T-helper 22 cell (primary cell): Measurements from ENCODE around the gene FKBP5.

ENCODE experiments used
- DNase-seq: peaks from one replicate; pipeline ENCODE4 v3.0.0-alpha.2; 2020; ENCODE audit warnings: low read depth

FKBP5 gene

DNA sequence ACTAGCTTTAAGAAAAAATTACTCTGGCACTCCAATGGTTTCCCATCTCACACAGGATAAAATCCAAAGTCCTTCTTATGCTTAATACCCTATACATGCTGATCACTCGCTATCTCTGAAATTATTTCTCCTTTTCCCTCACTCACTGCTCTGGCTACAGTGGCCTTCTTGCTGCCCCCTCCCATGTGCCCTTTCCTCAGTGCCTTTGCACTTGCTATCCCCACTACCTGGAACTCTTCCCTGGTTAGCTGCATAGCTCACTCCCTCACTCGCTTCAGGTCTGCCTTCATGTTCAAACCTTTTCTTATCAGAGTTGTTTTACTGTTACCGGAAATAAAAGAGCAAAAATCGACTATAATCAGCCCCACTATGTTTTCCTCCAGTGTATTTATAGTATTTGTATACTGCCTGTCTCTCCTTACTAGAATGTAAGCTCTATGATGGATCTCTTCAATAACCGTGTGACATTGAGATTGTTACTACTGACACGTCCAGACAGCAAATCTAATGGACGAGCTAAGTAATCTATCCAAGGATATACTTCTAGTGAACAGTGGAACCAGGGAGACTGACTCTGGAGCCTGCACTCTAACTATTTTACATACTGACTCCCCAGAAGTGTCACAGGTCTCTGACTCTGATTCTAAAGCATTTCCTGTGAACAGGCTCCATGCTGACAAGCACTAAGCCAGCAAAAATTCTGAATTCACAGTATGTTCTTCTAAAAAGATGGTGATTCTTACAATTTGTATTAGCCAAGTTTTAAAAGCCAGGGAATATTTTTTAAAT is 25.1 kb downstream of the FKBP5 start:
- DNase-seq: no peak

- no peak for DNase-seq
Measured at GRCh38 chr6:35662999-35663398, 25.7 kb downstream of the FKBP5 start.

DNA sequence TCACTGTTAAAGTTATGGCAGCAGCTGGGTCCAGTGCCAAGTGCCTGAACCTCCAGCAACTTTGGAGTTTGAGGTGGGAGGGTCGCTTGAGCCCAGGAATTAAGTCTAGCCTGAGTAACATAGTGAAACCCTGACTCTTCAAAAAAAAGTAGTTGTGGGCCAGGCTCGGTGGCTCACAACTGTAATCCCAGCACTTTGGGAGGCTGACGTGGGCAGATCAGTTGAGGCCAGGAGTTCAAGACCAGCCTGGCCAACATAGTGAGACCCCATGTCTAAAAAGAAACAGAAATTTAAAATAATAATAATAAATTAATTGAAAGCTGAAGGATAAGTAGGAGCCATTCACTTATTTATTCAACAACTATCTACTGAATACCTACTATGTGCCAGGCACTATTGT is 33.8 kb downstream of the FKBP5 start:
- no peak for DNase-seq

DNA sequence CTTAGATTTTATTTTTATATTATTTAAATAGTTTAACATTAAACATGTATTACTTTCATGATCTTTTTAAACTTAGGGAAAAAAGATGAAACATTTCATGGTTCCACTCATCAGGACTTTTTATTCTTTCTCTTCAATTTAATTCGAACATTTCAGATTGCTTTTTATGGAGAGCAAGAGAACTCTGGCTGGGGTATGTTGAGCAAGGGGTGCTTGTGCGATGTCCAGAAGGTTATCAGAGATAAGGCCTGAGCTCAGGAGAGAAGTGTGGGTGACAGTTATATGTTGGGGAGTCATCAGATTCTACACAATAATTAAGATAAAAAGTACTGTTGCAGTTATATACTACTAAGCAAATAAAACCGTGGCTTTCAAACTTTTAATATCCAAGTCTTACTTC is 37.5 kb downstream of the FKBP5 start:
- no peak for DNase-seq

- DNase-seq: no peak
Measured at GRCh38 chr6:35650015-35650414, 38.7 kb downstream of the FKBP5 start.

DNA sequence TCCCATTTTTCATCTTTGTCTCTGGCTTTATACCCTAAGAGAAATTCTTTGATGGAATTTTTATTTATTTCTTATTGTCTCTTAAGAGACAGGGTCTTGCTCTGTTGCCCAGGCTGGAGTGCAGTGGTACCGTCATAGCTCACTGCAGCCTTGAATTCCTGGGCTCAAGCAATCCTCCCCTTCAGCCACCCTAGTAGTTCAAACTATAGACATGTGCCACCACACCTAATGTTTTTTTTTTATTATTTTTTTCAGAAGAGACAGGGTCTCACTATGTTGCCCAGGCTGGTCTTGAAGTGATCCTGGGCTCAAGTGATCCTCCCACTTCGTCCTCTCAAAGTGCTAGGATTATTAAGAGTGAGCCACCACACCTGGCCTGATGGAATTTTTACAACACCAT is 40.5 kb downstream of the FKBP5 start:
- DNase-seq: no peak

- DNase-seq: no peak
Measured at GRCh38 chr6:35647400-35647799, 41.3 kb downstream of the FKBP5 start.

DNA sequence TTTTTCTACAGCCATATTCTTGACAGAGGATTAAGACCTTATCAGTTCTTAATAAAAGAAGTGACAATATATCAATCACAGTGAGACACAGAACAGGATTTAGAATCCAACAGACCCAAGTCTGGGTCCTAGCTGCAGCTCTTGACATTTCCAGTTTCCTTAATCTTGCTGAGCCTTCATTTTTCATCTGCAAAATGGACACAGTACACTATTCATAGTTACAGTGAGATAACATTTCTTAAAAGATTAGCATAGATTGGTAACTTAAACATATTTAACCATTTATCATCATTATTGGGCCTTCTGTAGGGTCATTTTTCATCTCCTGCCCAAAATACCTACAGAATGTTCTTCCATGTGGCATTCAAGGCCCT is 45.6 kb downstream of the FKBP5 start:
- DNase-seq: no peak

DNA sequence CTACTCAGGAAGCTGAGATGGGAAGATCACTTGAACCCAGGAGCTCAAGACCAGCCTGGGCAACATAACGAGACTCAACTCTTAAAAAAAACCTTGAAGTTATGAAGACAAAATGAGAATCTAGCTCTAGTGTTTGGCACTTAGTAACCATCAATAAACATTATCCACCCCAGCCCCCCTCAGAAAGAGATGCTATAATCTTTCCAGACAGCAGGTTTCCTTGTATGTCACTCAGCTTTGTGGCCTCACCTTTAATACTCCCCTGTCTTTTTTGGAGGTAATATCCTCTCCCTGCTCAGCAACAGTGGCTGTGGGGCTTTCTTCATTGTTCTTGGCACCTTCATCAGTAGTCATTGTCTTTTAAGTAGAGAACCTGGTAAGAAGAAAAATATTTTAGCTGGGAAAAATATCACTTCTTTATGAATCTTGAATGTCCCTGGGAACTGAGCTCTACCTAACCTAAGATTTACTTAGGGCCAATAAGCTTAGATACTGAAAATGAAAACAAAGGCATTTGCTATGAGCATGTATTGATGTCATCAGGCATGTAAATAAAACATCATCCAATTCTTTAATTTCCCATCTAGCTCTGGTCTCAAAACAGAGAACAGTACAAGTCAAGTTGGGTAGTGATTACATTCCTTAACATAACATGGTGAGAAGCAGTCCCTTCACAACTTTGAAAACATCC is 46.1 kb downstream of the FKBP5 start:
- DNase-seq: no peak

DNA sequence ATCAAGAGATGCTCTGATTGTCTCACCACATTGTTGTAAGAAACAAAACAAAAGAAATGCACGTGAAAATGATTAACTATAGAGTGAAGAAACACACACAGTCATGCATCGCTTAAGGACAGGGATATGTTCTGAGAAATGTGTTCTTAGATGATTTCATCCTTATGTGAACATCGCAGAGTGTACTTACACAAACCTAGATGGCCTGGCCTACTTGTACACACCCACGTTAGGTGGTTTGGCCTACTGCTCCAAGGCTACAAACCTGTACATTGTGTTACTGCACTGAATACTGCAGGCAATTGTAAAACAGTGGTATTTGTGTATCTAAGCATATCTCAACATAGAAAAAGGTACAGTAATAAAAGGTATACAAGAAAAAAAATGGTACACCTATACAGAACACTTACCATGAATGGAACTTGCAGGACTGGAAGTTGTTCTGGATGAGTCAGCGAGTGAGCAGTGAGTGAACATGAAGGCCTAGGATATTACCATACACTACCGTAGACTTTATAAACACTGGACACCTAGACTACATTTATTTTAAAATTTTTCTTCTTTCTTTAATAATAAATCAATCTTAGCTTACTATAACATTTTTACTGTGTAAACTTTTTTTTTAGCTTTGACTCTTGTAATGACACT is 48.6 kb downstream of the FKBP5 start:
- no peak for DNase-seq

DNA sequence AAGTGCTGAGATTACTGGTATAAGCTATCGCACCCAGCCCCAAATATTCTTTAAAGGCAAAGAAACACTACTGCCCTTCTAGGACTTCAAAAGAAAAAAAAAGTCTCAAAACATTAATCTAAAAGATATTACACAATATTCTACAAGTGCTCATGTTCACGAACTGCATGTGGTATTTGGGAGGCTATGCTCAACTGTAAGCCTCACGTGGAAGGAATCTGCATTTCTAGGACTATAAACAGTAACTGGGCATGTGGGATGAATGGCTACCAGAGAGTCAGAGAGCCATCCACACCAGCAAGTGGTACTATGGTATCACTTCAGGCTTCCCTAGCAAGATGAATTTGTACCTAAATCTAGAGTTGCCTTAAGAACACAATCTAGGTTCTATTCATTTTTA is 50.0 kb downstream of the FKBP5 start:
- DNase-seq: no peak

DNA sequence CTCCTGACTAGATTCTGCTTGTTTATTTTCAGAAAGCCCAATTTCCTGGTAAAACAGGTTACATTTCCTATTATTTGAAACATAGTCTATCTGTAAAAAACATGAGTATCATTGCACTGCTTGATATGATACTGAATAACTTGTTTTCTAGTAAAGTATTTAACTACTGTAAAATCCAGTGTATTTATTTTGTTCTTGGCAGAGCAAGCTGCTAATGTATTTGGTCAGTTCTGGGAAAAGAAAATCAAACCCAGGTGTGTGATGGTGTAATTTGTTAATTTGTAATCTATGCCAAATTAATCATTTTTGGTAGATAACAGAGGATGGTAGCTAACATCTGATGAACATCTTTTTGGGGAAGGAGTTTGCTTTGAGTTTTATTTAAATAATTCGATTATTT is 50.8 kb downstream of the FKBP5 start:
- DNase-seq: no peak

- no peak for DNase-seq
Measured at GRCh38 chr6:35635601-35636597, 52.8 kb downstream of the FKBP5 start.

DNA sequence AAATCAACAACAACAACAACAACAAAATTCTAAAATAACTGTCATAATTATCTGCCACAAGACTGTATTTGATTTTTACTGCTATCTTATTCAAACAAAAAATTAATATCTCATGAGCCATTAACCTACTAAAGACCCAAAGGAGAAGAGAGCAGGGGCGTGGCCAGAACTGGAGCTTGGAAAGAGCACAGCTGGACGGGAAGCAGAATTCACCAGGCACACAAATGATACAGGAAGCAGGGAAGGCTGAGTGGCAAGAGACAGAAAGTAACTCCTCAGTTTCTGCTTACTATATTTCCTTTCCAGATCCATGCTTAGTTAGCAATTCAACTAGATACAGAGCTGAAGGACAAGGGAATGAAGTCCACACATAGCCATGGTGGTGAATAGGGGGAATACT is 54.4 kb downstream of the FKBP5 start:
- no peak for DNase-seq

DNA sequence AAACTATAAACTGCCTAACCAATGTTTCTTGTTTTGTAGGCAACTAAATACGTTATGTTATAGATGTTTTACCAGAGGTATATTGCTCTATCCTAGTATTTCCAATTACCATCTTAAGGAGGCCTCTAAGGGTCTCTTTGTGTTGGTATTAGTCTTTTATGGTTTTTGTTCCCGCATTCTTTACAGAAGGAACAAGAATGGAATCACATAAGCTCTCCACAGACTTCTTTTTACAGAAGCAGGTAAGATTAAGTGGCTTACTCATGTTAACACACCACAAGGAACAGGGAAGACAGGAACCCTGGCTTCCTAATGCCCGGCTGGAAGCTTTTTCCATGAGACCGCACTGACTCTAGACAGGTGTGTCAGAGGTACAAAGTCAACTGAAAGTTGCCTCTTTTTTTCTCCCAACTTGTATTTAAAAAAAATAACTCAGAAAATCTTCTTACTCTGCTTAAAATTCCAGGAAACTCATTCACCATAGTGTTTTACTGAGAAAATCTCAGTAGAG is 55.1 kb downstream of the FKBP5 start:
- DNase-seq: no peak

DNA sequence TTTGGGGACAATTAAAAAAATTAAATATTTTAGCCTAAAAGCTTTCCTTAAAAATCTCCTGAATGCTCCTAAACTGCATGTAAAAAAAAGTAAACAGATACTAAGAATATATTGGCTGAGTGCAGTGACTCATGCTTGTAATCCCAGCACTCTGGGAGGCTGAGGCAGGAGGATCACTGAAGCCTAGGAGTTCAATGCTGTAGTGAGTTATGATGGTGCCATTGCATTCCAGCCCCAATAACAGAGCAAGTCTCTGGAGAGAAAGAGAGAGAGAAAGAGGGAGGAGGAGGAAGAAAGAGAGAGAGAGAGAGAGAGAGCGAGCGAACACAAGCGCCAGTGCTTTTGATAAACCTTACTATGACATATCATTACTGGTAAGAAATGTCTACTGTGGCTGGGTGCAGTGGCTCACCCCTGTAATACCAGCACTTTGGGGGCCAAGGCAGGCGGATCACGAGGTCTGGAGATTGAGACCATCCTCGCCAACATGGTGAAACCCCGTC is 58.8 kb downstream of the FKBP5 start:
- DNase-seq: no peak

DNA sequence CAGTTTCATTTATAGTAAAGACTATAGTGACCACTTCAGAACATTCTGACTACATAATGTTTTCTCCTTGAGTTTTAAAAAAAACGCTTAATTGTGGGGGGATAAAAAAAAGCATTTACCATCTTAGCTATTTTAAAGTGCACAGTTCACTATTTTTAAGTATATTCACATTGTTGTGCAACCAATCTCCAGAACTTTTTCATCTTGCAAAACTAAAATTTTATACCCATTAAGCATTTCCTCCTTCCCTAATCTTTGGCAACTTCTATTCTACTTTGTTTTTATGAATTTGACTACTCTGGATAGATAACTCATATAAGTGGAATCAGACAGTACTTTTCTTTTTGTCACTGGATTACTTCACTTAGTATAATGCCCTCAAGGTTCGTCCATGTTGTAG is 62.3 kb downstream of the FKBP5 start:
- no peak for DNase-seq

DNA sequence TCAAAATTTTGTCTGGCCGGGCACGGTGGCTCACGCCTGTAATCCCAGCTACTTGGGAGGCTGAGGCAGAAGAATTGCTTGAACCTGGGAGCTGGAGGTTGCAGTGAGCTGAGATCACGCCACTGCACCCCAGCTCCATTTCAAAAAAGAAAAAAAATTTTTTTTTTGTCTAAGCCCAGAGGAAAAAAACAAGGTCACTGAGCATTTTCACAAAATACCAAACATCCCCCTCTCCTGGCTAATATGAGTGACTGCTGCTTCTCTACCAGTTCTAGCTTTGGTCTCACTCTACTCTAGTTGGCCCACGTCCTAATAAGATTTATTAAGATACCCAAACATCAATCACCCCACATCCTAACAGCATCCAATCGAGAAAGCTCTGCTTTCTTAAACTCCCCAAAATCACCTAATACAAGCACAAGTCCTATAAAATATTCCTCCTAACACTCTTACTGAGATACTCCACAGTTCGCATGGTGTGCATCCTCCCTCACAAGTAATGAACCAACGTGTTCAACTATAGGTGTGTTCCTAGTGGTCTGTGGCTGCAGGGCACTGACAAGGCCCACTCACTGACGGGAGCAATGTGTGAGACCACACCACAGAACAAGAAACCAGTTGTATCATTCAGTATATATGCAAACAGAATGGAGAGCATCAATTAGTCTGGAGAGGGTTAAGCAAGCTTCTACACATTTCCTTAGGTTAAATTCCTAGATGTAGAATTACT is 64.2 kb downstream of the FKBP5 start:
- DNase-seq: no peak

GRCh38 chr6:35622283-35622682 is 66.4 kb downstream of the FKBP5 start:
- no peak for DNase-seq

- no peak for DNase-seq
Measured at GRCh38 chr6:35620706-35621105, 68.0 kb downstream of the FKBP5 start.

- no peak for DNase-seq
Measured at GRCh38 chr6:35613762-35614161, 75.0 kb downstream of the FKBP5 start.
